ENCODE data around the gene EID3. TPM values are rescaled to one million over a fixed set of nuclear protein-coding genes. Genes with fewer than 3 reads are reported as not detected.
A peak's percentile ranks its signal among the peaks of the same experiment; 100 is the strongest.

Gene EID3
- total and polyA plus RNA-seq, 2 experiments from 2014 or later, result 3.3 to 3.4 TPM

- H3K4me1 ChIP-seq (ENCODE audit: insufficient read depth), result peaks cover 26% of the 10 kb centered on the region
- H3K27ac ChIP-seq (ENCODE audit: low read depth), result peak overlapping the region; percentile 51; the same call in 1 of the 2 replicates
- Mint-ChIP-seq H3K27me3 (ENCODE audit: insufficient read depth, low read depth, poor library complexity) (peaks cover 12% of the 10 kb centered on the region), H3K36me3 (ENCODE audit: low read depth) (peaks cover 40% of the 10 kb centered on the region), H3K9me3 (no peaks in the 10 kb centered on the region; the same call in 2 of the 3 replicates), H3K4me3 (peak overlapping the region; percentile 75), H3K27ac (no peak overlapping the region), H3K4me1 (peaks cover 57% of the 10 kb centered on the region)
- no peak for ATAC-seq
- H3K4me2 ChIP-seq, result peak overlapping the region; percentile 80
- 0 out of 2 replicates have a peak, but pooled peaks cover 3% of the 10 kb centered on the region for H3K27me3 ChIP-seq (ENCODE audit: insufficient read depth)
- no peak for TF ChIP-seq ZNF114 (CRISPR knock-in tag; IDR thresholded peaks at IDR 0.05)
- H3K79me2 ChIP-seq (replicated peaks; ENCODE audit: insufficient read depth), result peaks cover 85% of the 10 kb centered on the region
- DNase-seq (ENCODE audit: low spot score), result no peak
- H2AFZ ChIP-seq, result no peak overlapping the region
- peaks cover 8% of the 10 kb centered on the region for H3F3A ChIP-seq (replicated peaks; ENCODE audit: low read depth)
- no peaks in the 10 kb centered on the region for H3K9me2 ChIP-seq (ENCODE audit: insufficient read depth)
- H3K4me3 ChIP-seq, result peak overlapping the region; percentile 61
- no peaks in the 10 kb centered on the region for H3K36me3 ChIP-seq (ENCODE audit: insufficient read depth)
- H4K20me1 ChIP-seq (replicated peaks; ENCODE audit: insufficient read depth), result peaks cover 61% of the 10 kb centered on the region
These were observed 896 bp downstream of the EID3 start for GRCh38 chr12:104304261-104305009.

DNA sequence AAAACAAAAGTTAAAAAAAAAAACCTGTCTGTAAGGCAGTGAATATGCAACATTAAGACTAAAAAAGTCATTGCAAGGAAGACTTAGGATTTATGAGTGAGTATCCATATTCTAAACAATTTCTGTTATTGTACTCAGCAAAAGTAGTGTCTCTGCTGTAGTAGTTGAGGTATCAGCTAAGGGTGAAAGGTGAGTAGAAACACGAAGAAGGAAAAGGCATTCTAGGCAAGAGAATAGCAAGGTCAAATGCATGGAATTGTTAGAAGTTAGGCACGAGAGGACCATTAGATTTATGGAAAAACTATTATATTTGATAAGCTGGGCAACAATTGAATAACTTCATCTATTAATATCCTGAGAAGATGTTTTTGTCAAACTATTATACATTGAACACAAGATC lies 1.8 kb downstream of the EID3 start:
- Histone ChIP-seq H3K27ac (ENCODE audit: low read depth) (no peak overlapping the region), H3K4me1 (ENCODE audit: insufficient read depth) (peaks cover 26% of the 10 kb centered on the region), H3K9me2 (ENCODE audit: insufficient read depth) (no peaks in the 10 kb centered on the region), H3K79me2 (replicated peaks; ENCODE audit: insufficient read depth) (peaks cover 85% of the 10 kb centered on the region), H3K4me2 (no peak overlapping the region), H4K20me1 (replicated peaks; ENCODE audit: insufficient read depth) (peaks cover 57% of the 10 kb centered on the region), H3K4me3 (no peak overlapping the region), H3K27me3 (ENCODE audit: insufficient read depth) (0 out of 2 replicates have a peak, but pooled peaks cover 3% of the 10 kb centered on the region), H3K36me3 (ENCODE audit: insufficient read depth) (no peaks in the 10 kb centered on the region), H2AFZ (no peak overlapping the region), H3F3A (replicated peaks; ENCODE audit: low read depth) (peaks cover 8% of the 10 kb centered on the region)
- H3K4me3 Mint-ChIP-seq, result no peak overlapping the region
- no peaks in the 10 kb centered on the region; the same call in 2 of the 3 replicates for H3K9me3 Mint-ChIP-seq
- peaks cover 54% of the 10 kb centered on the region for H3K4me1 Mint-ChIP-seq
- ATAC-seq (no peak), DNase-seq (ENCODE audit: low spot score) (no peak)
- no peak overlapping the region for H3K27ac Mint-ChIP-seq
- peaks cover 36% of the 10 kb centered on the region; the same call in 2 of the 3 replicates for H3K36me3 Mint-ChIP-seq (ENCODE audit: low read depth)
- TF ChIP-seq CREB1 (CRISPR knock-in tag; IDR thresholded peaks at IDR 0.05; ENCODE audit: low read depth) (no peak), EZH2phosphoT487 (IDR thresholded peaks at IDR 0.05; ENCODE audit: unreplicated experiment) (no peak), REST (IDR thresholded peaks at IDR 0.05; ENCODE audit: unreplicated experiment) (no peak), EZH2 (IDR thresholded peaks at IDR 0.05; ENCODE audit: low read depth, unreplicated experiment) (no peak), ETS1 (IDR thresholded peaks at IDR 0.05) (no peak)
- TF ChIP-seq, protein P1, sequence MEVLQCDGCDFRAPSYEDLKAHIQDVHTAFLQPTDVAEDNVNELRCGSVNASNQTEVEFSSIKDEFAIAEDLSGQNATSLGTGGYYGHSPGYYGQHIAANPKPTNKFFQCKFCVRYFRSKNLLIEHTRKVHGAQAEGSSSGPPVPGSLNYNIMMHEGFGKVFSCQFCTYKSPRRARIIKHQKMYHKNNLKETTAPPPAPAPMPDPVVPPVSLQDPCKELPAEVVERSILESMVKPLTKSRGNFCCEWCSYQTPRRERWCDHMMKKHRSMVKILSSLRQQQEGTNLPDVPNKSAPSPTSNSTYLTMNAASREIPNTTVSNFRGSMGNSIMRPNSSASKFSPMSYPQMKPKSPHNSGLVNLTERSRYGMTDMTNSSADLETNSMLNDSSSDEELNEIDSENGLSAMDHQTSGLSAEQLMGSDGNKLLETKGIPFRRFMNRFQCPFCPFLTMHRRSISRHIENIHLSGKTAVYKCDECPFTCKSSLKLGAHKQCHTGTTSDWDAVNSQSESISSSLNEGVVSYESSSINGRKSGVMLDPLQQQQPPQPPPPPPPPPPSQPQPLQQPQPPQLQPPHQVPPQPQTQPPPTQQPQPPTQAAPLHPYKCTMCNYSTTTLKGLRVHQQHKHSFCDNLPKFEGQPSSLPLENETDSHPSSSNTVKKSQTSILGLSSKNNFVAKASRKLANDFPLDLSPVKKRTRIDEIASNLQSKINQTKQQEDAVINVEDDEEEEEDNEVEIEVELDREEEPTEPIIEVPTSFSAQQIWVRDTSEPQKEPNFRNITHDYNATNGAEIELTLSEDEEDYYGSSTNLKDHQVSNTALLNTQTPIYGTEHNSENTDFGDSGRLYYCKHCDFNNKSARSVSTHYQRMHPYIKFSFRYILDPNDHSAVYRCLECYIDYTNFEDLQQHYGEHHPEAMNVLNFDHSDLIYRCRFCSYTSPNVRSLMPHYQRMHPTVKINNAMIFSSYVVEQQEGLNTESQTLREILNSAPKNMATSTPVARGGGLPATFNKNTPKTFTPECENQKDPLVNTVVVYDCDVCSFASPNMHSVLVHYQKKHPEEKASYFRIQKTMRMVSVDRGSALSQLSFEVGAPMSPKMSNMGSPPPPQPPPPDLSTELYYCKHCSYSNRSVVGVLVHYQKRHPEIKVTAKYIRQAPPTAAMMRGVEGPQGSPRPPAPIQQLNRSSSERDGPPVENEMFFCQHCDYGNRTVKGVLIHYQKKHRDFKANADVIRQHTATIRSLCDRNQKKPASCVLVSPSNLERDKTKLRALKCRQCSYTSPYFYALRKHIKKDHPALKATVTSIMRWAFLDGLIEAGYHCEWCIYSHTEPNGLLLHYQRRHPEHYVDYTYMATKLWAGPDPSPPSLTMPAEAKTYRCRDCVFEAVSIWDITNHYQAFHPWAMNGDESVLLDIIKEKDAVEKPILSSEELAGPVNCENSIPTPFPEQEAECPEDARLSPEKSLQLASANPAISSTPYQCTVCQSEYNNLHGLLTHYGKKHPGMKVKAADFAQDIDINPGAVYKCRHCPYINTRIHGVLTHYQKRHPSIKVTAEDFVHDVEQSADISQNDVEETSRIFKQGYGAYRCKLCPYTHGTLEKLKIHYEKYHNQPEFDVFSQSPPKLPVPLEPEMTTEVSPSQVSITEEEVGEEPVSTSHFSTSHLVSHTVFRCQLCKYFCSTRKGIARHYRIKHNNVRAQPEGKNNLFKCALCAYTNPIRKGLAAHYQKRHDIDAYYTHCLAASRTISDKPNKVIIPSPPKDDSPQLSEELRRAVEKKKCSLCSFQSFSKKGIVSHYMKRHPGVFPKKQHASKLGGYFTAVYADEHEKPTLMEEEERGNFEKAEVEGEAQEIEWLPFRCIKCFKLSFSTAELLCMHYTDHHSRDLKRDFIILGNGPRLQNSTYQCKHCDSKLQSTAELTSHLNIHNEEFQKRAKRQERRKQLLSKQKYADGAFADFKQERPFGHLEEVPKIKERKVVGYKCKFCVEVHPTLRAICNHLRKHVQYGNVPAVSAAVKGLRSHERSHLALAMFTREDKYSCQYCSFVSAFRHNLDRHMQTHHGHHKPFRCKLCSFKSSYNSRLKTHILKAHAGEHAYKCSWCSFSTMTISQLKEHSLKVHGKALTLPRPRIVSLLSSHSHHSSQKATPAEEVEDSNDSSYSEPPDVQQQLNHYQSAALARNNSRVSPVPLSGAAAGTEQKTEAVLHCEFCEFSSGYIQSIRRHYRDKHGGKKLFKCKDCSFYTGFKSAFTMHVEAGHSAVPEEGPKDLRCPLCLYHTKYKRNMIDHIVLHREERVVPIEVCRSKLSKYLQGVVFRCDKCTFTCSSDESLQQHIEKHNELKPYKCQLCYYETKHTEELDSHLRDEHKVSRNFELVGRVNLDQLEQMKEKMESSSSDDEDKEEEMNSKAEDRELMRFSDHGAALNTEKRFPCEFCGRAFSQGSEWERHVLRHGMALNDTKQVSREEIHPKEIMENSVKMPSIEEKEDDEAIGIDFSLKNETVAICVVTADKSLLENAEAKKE (CRISPR knock-in tag; IDR thresholded peaks at IDR 0.05), result no peak
- peaks cover 12% of the 10 kb centered on the region for H3K27me3 Mint-ChIP-seq (ENCODE audit: insufficient read depth, low read depth, poor library complexity)

Measured in GM23338 (cell line).